Right atrium auricular region (tissue), 2 donors: ENCODE measurements around the gene CEP170. TPM values are rescaled to one million over a fixed set of nuclear protein-coding genes. Genes with fewer than 3 reads are reported as not detected.
A peak's percentile ranks its signal among the peaks of the same experiment; 100 is the strongest.

Experiments used
- DNase-seq: peaks from one replicate; pipeline ENCODE4 v3.0.0-alpha.2; 2019; ENCODE audit warnings: low spot score
- H3K27ac ChIP-seq, 2 donors: fragments of 200-600 bp; sonication (generic); 1 replicate in 1 of 2; 2 replicates in 1 of 2; pipeline ENCODE4 v1.5.1; 2016 to 2019
- H3K27me3 ChIP-seq, 2 donors: fragments of 200-600 bp; sonication (generic); one replicate each; pipeline versions ENCODE4 v1.5.1 to v1.6.0; 2017 to 2019
- H3K36me3 ChIP-seq: fragments of 200-600 bp; sonication (generic); one replicate; pipeline ENCODE4 v1.5.1; 2016
- H3K4me1 ChIP-seq, 2 donors: fragments of 200-600 bp; sonication (generic); one replicate each; pipeline versions ENCODE4 v1.5.1 to v1.6.0; 2017 to 2019
- H3K4me3 ChIP-seq, 2 donors: fragments of 200-600 bp; sonication (generic); 1 replicate in 1 of 2; 2 replicates in 1 of 2; pipeline ENCODE4 v1.5.1; 2017 to 2019; ENCODE audit warnings: mild to moderate bottlenecking in 1 of 2, moderate library complexity in 1 of 2
- H3K9me3 ChIP-seq, 2 donors: fragments of 200-600 bp; sonication (generic); one replicate each; pipeline ENCODE4 v1.5.1; 2019
- total RNA-seq, 2 donors: library from RNA; depleted of rRNA; stranded (reverse); fragments of >200 nt; gene quantifications; one replicate each; pipeline ENCODE4 v1.1.0, GENCODE V29; 2016
- TF ChIP-seq, protein P1 (sequence below), 2 donors: fragments of 200-600 bp; sonication (generic); IDR thresholded peaks; one replicate each; pipeline ENCODE4 v1.5.1; 2019; ENCODE audit warnings: antibody characterized with exemption in 2 of 2

CEP170 gene
- total RNA-seq, 2 donors from 2014 or later = 28.4 to 29.1 TPM

DNA sequence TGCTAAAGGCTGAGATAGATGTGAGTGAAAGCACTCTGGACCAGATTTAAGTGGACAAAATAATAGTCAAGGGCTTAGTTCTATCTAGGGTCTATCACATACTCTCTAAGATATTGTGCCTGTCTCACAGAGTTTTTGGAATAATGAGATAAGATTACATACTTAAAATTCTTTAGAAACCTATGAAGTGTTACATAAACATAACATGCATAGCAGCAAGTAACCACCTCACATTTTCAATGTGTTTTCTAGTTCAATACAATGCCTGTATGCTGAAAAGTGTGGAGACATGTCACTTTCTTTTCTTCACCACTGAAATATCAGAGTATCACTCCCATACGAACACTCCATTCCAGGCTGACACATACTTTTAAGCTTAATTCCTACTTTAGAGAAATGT lies 16.9 kb upstream of the CEP170 start:
- TF ChIP-seq, protein P1, sequence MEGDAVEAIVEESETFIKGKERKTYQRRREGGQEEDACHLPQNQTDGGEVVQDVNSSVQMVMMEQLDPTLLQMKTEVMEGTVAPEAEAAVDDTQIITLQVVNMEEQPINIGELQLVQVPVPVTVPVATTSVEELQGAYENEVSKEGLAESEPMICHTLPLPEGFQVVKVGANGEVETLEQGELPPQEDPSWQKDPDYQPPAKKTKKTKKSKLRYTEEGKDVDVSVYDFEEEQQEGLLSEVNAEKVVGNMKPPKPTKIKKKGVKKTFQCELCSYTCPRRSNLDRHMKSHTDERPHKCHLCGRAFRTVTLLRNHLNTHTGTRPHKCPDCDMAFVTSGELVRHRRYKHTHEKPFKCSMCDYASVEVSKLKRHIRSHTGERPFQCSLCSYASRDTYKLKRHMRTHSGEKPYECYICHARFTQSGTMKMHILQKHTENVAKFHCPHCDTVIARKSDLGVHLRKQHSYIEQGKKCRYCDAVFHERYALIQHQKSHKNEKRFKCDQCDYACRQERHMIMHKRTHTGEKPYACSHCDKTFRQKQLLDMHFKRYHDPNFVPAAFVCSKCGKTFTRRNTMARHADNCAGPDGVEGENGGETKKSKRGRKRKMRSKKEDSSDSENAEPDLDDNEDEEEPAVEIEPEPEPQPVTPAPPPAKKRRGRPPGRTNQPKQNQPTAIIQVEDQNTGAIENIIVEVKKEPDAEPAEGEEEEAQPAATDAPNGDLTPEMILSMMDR (IDR thresholded peaks at IDR 0.05) = no peak
- H3K27ac ChIP-seq = no peak overlapping the region
- peaks cover 0 to 28% of the 10 kb centered on the region in 2 donors for H3K4me1 ChIP-seq
- no peaks in the 10 kb centered on the region for H3K27me3 ChIP-seq
- H3K9me3 ChIP-seq = no peaks in the 10 kb centered on the region
- H3K36me3 ChIP-seq = peaks cover 12% of the 10 kb centered on the region
- H3K4me3 ChIP-seq = no peak overlapping the region
- no peak for DNase-seq

DNA sequence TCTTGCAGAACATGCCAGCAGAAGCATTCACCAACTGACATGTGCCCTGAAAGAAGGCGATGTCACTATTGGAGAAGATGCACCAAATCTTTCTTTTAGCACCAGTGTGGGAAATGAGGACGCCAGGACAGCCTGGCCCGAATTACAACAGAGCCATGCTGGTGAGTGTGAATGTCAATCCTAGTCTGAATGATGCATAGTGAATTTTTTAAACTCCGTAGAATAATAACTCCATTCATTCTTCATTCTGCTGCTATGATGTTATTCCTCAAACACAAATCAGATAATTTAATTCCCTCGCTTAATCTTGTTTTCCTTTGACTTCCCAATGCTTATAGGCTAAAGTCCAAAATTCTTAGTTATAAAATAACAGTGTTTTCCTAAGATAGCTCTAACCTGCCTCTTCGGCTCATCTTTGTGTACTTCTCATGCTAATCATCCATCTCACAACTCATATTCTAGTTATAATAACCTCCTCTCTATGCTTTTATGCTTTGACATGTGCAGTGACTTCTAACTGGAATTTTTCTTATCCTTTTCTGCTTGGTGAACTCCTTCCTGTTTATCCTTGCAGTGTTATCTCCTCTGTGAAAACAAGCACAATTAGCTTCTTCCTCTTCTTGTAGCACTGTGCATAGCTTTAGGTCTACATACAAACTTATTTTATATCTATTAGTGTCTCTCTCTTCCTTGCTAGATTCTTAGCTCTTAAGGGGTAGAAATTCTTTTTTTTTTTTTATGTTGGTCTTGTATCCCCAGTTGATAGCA lies 15.2 kb upstream of the CEP170 start:
- Histone ChIP-seq H3K4me1 (peaks cover 0 to 31% of the 10 kb centered on the region in 2 donors), H3K9me3 (no peaks in the 10 kb centered on the region), H3K27me3 (no peaks in the 10 kb centered on the region), H3K36me3 (peaks cover 6% of the 10 kb centered on the region), H3K4me3 (no peak overlapping the region), H3K27ac (peak overlapping the region in 1 of 2 donors; percentile 10)
- TF ChIP-seq, protein P1 (IDR thresholded peaks at IDR 0.05) = no peak
- DNase-seq = no peak

DNA sequence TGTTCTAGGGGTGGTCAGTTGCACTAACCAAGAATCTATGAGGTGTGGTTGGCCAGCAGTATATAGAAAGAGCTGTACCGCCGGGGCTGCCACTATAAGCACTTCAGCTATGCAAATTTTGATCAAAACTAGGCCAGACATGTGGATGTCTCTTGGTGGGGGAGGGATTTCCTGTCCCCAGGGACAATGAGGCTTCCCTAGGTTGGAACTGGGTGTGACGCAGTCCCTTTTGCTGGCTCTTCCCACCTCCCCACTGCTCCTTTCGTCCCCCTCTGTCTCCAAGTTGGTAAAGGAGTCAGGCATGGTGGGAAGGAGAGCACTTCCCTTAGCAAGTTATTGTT lies 14.3 kb upstream of the CEP170 start:
- H3K4me1 ChIP-seq = peaks cover 0 to 39% of the 10 kb centered on the region in 2 donors
- H3K9me3 ChIP-seq = no peaks in the 10 kb centered on the region
- peak overlapping the region in 1 of 2 donors; percentile 18 for H3K4me3 ChIP-seq
- H3K27me3 ChIP-seq = no peaks in the 10 kb centered on the region
- TF ChIP-seq, protein P1 (IDR thresholded peaks at IDR 0.05) = no peak
- DNase-seq = no peak
- H3K36me3 ChIP-seq = peaks cover under 1% of the 10 kb centered on the region
- H3K27ac ChIP-seq = peak overlapping the region; percentile 3 to 10

DNA sequence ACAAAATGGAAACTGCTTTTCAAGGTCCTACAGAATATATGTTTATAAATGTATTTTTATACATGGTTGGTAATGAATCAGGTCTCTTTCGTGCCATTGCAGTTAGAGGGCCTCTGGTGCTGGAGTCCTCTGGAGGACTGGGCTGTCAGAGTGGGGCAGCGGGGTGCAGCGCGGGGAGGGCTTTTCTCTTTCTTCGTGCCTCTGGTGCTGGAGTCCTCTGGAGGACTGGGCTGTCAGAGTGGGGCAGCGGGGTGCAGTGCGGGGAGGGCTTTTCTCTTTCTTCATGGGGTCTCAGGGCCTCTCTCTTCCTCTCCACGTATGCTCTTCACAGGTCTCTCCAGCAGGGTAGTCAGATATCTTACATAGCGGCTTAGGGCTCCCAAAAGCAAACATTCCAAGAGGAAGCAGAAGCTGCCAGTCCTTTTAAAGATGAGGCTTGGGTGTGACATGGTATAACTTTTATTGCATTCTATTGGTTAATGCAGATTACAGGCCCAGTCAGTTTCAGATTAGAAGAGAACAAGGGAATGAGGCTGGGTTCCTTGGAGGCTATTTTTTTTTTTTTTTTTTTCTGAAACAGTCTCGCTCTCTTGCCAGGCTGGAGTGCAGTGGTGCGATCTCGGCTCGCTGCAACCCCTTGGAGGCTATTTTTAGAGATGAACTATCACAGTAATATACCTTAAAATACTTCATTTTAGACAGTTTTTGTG lies 13.8 kb upstream of the CEP170 start:
- H3K4me1 ChIP-seq = peaks cover 0 to 45% of the 10 kb centered on the region in 2 donors
- TF ChIP-seq, protein P1 (IDR thresholded peaks at IDR 0.05) = no peak
- H3K27ac ChIP-seq = peak overlapping the region; percentile 3 to 22

DNA sequence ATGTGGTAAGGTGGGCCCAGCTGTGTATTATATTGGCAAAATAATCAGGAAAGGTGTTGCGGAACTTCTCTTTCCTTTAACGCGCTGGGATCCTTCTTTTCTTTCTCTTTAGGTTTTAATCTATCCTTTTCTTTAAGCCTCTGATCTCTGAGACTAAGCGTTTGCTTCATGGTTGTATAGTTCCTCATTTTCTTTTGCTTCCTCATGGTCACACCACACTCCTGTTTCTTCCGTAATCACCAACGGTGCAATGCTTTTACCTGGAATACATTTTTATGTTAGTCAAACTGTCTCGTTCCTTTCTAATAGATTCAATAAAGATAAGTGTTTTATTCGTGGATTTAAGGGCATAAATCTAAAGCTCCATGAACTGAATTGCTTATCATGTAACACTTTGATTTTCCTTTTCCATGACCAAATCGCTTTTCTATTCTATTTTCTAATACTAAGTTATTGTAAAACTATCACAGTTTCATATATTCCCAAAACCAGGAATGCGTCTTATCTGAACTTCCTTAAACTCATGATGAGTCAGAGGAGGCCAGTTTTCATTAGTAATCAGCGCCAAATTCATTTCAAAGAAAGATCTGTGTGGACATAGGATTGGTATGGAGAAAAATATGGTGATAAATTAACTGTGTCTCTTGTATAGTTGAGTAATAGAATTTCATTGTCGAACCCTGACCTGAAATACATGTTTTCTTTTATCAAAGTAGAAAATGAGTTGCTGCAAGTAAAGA lies 13.0 kb upstream of the CEP170 start:
- no peak for DNase-seq
- Histone ChIP-seq H3K36me3 (no peaks in the 10 kb centered on the region), H3K4me3 (no peak overlapping the region), H3K9me3 (no peaks in the 10 kb centered on the region), H3K4me1 (peaks cover 0 to 53% of the 10 kb centered on the region in 2 donors), H3K27me3 (no peaks in the 10 kb centered on the region), H3K27ac (peak overlapping the region; percentile 3 to 22)
- TF ChIP-seq, protein P1 (IDR thresholded peaks at IDR 0.05) = no peak

More for the DNA sequence above, 13.8 kb upstream of the CEP170 start:
- no peaks in the 10 kb centered on the region for H3K27me3 ChIP-seq
- H3K4me3 ChIP-seq = peak overlapping the region in 1 of 2 donors; percentile 18
- DNase-seq = no peak
- no peaks in the 10 kb centered on the region for H3K36me3 ChIP-seq
- H3K9me3 ChIP-seq = no peaks in the 10 kb centered on the region
